ENCODE results near the gene PARN.
"Not testable (repeated sequence)": the region's sequence is repeated elsewhere in the genome, so short reads cannot be mapped to it uniquely, and the experiment has no call there.

The PARN gene

GRCh38 chr16:14632693-14633569, 2.9 kb upstream of the PARN start, which contains the start of gene BFAR:
BFAR (plus strand) TSS chr16:14632951; CDS start chr16:14644347, 11,396 bp downstream.
- TF ChIP-seq, protein P1, sequence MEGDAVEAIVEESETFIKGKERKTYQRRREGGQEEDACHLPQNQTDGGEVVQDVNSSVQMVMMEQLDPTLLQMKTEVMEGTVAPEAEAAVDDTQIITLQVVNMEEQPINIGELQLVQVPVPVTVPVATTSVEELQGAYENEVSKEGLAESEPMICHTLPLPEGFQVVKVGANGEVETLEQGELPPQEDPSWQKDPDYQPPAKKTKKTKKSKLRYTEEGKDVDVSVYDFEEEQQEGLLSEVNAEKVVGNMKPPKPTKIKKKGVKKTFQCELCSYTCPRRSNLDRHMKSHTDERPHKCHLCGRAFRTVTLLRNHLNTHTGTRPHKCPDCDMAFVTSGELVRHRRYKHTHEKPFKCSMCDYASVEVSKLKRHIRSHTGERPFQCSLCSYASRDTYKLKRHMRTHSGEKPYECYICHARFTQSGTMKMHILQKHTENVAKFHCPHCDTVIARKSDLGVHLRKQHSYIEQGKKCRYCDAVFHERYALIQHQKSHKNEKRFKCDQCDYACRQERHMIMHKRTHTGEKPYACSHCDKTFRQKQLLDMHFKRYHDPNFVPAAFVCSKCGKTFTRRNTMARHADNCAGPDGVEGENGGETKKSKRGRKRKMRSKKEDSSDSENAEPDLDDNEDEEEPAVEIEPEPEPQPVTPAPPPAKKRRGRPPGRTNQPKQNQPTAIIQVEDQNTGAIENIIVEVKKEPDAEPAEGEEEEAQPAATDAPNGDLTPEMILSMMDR (IDR thresholded peaks at IDR 0.05; ENCODE audit: insufficient read depth, low read length, missing control alignments) = no peak
- CTCF ChIA-PET = no interaction called here
- POLR2A ChIA-PET = interaction anchor here (0.6 kb wide), 1 partner anchor 70 kb away, joined by 4 read pairs; no protein-coding TSS in a partner anchor
- peak within 1 kb of the TSS; percentile 89 for H3K4me3 ChIP-seq (ENCODE audit: low read depth, low read length)
- DNase-seq (ENCODE audit: low read depth, low spot score) = peak; percentile 56

DNA sequence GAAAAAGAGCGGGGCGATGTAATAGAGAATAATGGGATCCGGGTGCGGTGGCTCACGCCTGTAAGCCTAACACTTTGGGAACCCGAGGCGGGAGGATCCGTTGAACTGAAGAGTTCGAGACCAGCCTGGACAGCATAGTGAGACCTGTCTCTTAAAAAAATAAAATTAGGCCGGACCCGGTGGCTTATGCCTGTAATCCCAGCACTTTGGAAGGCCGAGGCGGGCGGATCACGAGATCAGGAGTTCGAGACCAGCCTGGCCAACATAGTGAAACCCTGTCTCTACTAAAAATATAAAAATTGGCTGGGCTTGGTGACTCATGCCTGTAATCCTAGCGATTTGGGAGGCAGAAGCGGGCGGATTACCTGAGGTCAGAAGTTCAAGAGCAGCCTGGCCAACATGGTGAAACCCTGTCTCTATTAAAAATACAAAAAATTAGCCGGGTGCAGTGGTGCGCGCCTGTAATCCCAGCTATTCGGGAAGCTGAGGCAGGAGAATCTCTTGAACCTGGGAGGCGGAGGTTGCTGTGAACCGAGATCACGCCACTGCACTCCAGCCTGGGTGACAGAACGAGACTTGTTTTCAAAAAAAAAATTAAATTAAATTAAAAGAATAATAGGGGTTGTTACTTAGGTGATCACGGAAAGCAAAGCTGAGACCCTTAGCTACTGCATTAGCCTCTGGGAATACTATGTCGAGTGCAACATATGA, 715 bp upstream of the PARN start:
- peak overlapping the region; percentile 52 for H3K4me3 ChIP-seq (ENCODE audit: low read depth, low read length)
- CTCF ChIA-PET = interaction anchor here (0.9 kb wide), 1 partner anchor 380 kb away, joined by 3 read pairs; no protein-coding TSS in a partner anchor
- DNase-seq (ENCODE audit: low read depth, low spot score) = not testable (repeated sequence)
- POLR2A ChIA-PET = interaction anchor here (0.6 kb wide), 1 partner anchor 731 kb away, joined by 3 read pairs; no protein-coding TSS in a partner anchor

DNA sequence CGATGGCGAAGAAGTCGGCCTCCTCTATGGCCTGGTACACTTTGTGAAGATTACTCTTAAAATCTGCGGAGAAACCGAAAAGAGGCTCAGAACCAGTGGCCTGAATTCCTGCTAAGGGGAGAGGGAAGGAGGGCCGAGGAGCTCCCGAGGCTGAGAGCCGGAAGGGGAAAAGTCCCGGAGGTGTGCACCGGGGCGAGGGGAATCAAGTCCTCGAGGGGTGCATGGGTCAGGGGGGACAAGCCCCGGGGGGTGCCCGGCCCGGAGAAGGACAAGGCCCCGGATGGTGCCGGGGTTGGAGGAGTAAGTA, 495 bp downstream of the PARN start:
- POLR2A ChIA-PET = no interaction called here
- H3K4me3 ChIP-seq (ENCODE audit: low read depth, low read length) = peak overlapping the region; percentile 97
- CTCF ChIA-PET = interaction anchor here (0.8 to 1.2 kb wide), 2 partner anchors 101 to 706 kb away, joined by 4 read pairs; no protein-coding TSS in a partner anchor
- no peak for DNase-seq (ENCODE audit: low read depth, low spot score)
- TF ChIP-seq, protein P1 (IDR thresholded peaks at IDR 0.05; ENCODE audit: insufficient read depth, low read length, missing control alignments) = no peak

DNA sequence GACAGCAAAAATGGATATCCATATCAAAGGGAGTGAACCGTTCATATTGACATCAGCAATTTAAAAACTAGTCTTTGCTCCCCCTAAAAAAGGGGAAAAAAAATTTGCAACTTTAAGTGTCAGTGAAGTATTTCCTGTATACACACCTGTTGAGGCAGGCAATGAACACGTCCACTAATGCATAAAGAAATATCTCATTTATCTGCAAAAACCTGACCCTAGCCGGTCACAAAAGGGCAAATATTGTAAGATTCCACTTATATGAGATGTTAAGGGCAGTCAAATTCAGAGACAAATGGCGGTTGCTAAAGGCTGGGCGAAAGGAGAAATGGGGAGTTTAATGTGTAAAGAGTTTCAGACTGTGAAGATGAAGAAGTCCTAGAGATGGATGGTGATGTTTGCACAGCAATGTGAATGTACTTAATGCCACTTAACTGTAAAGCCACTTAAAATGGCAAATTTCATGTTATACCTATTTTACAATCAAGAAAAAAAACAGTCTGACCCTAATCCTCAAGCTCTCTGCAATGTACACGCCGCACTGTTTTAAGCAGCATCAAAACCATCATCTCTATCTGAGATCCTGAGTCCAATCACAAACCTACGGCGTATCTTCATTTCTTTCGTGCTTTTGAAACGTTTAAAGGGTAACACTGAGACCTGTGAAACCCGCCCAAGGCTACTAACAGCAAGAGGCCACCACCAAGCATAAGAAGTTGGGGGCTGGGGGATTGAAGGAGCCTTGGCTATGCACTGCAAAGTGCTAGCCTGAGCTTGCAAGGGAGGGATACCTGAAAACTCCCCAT, 1.1 kb downstream of the PARN start:
- peak overlapping the region; percentile 97 for H3K4me3 ChIP-seq (ENCODE audit: low read depth, low read length)
- TF ChIP-seq, protein P1 (IDR thresholded peaks at IDR 0.05; ENCODE audit: insufficient read depth, low read length, missing control alignments) = no peak
- POLR2A ChIA-PET = no interaction called here
- CTCF ChIA-PET = interaction anchor here (0.6 to 1.2 kb wide), 3 partner anchors 100 to 705 kb away, joined by 3 to 4 read pairs (median 4); no protein-coding TSS in a partner anchor
- no peak for DNase-seq (ENCODE audit: low read depth, low spot score)

DNA sequence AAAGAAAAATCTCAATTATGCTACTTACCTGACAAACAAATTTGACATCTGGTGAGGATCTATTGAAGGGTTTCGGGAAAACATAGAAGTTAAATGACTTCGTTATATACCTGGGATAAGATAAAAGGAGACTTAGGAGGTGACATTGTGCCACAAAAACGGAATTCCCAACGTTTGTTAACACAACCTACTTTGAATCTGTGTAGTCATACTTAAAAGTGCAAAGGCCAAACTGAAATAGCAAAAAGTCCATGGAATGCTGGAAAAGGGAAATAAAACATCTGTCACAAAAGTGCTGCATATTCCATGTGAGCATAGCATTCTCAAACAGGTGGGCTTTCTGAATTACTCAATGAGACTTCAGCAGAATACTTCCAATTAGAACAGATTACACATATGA, 3.0 kb downstream of the PARN start:
- ChIA-PET POLR2A (no interaction called here), CTCF (no interaction called here)
- DNase-seq (ENCODE audit: low read depth, low spot score) = no peak
- TF ChIP-seq, protein P1 (IDR thresholded peaks at IDR 0.05; ENCODE audit: insufficient read depth, low read length, missing control alignments) = no peak
- no peak overlapping the region for H3K4me3 ChIP-seq (ENCODE audit: low read depth, low read length)

DNA sequence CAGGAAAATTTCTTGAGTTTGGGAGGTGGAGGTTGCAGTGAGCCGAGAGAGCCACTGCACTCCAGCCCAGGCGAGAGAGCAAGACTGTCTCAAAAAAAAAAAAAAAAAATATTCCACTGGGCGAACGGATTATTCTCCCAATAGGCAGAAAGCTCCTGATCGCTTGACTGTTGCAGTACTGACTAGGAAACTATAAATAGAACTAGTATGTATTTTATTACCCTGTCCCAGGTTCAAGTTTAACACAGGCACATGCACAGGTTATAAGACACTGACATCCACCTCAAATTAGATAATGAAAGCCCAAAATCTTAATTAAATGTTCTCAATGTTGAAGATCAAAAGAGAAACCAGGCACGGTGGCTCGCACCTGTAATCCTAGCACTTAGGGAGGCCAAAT, 11.5 kb downstream of the PARN start:
- TF ChIP-seq, protein P1 (IDR thresholded peaks at IDR 0.05; ENCODE audit: insufficient read depth, low read length, missing control alignments) = no peak
- POLR2A ChIA-PET = no interaction called here
- H3K4me3 ChIP-seq (ENCODE audit: low read depth, low read length) = no peak overlapping the region
- no peak for DNase-seq (ENCODE audit: low read depth, low spot score)
- CTCF ChIA-PET = no interaction called here
